Effector memory CD4-positive, alpha-beta T cell (primary cell): ENCODE measurements around the gene ZBBX.

ENCODE experiments used
- DNase-seq, 3 donors: peaks; one replicate each; pipeline ENCODE4 v3.0.0-alpha.2; 2020
- H3K27ac ChIP-seq: 2 replicates; pipeline ENCODE4 v1.7.0; 2013; ENCODE audit warnings: mild to moderate bottlenecking, low read length, moderate library complexity; ENCODE audit not compliant: insufficient read depth, poor library complexity, severe bottlenecking
- H3K27me3 ChIP-seq: replicated peaks from 2 replicates; pipeline ENCODE4 v1.7.0; 2013; ENCODE audit warnings: mild to moderate bottlenecking, low read length; ENCODE audit not compliant: insufficient read depth, control insufficient read depth, poor library complexity, severe bottlenecking
- H3K36me3 ChIP-seq: 2 replicates; pipeline ENCODE4 v1.7.0; 2013; ENCODE audit warnings: mild to moderate bottlenecking, low read length, moderate library complexity; ENCODE audit not compliant: control insufficient read depth, insufficient read depth
- H3K4me1 ChIP-seq: 2 replicates; pipeline ENCODE4 v1.7.0; 2013; ENCODE audit warnings: low read length, mild to moderate bottlenecking; ENCODE audit not compliant: control insufficient read depth, insufficient read depth, poor library complexity, severe bottlenecking
- H3K4me3 ChIP-seq: 2 replicates; pipeline ENCODE4 v1.7.0; 2013; ENCODE audit warnings: low read length, low read depth, mild to moderate bottlenecking; ENCODE audit not compliant: insufficient read depth, poor library complexity, severe bottlenecking
- H3K9me3 ChIP-seq: 2 replicates; pipeline ENCODE4 v1.7.0; 2013; ENCODE audit warnings: mild to moderate bottlenecking, low read length, moderate library complexity; ENCODE audit not compliant: control insufficient read depth

Gene ZBBX

DNA sequence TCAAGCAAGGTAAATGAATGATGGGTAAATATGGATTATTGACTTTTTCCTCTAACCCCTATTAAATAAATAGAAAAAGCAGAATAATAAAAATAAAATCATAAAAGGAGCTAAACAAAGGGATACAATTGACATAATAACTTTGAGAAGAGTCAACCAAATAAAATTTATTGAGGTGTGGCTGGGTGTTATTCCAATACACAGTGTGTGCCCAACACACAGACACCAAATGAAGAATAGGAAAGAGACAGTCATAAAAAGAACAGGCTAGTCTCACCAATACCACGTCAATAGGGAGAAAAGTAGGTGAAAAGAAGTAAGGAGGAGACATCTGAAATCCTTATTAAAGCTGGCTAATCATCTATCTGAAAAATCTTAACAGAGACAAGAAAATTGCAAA is 127.1 kb downstream of the ZBBX start:
- Histone ChIP-seq H3K4me3 (no peak overlapping the region), H3K27ac (no peak overlapping the region), H3K4me1 (no peaks in the 10 kb centered on the region), H3K36me3 (no peaks in the 10 kb centered on the region), H3K27me3 (no peaks in the 10 kb centered on the region), H3K9me3 (no peaks in the 10 kb centered on the region)
- no peak for DNase-seq

- DNase-seq: no peak
- no peaks in the 10 kb centered on the region for H3K27me3 ChIP-seq
- H3K36me3 ChIP-seq: no peaks in the 10 kb centered on the region
- H3K4me1 ChIP-seq: no peaks in the 10 kb centered on the region
- no peak overlapping the region for H3K4me3 ChIP-seq
- no peak overlapping the region for H3K27ac ChIP-seq
- H3K9me3 ChIP-seq: no peaks in the 10 kb centered on the region
These were observed 128.4 kb downstream of the ZBBX start for GRCh38 chr3:167251678-167252077.

DNA sequence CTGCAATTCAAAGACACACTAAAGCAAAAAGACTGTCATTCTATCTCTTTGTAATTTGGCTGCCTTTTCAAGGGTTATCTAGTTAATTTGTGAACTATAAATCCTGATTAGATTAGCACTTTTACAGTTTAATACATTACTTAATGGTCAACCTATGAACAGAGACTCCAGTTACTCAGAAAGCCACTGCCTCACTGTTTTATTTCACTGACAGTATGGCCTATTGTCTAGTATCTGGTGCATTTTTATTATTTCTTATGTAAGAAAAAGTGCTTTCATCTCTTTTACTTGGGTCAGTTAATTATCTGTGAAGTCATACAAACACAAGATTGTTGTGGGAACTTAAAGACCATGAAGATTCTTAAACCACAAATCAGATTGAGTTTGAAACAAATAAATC is 133.8 kb downstream of the ZBBX start:
- Histone ChIP-seq H3K4me3 (no peak overlapping the region), H3K4me1 (no peaks in the 10 kb centered on the region), H3K27ac (no peak overlapping the region), H3K36me3 (no peaks in the 10 kb centered on the region), H3K9me3 (no peaks in the 10 kb centered on the region), H3K27me3 (no peaks in the 10 kb centered on the region)
- DNase-seq: no peak

DNA sequence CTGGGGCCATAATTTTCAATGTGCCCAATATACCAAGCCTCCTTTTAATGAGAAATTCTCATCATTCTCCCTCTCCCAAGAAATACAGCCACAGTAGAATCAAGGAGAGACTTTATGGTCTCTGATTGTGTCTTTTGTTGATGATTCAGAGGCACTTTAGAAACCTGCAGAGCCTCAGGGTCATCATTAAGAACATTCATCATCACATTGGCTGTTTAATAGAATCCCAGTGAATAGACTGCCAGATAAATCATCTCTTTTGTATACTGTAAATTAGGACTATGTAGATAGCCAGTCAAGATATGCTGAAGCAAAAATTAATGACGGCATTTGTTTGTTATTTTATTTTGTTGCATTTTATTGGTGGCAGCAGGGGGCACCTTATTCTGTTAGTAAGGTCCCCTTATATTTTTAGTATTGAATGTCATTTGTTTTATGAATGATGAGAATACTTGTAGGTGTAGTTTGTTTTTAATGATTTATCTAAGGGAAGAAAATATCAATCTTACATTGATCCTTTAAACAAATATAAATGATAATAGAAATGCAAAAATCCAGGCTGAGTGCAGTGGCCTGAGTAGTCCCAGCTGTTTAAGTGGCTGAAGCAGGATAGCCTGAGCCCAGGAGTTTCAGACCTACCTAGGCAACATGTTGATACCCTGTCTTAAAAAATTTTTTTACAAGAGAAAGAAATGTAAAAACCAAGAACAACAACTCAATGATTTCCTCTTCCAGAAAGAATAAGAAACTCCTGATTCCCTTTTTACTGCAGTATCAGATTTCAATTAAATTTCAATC is 138.8 kb downstream of the ZBBX start:
- H3K27me3 ChIP-seq: no peaks in the 10 kb centered on the region
- no peak for DNase-seq
- H3K9me3 ChIP-seq: no peaks in the 10 kb centered on the region
- H3K4me3 ChIP-seq: no peak overlapping the region
- no peaks in the 10 kb centered on the region for H3K36me3 ChIP-seq
- no peak overlapping the region for H3K27ac ChIP-seq
- no peaks in the 10 kb centered on the region for H3K4me1 ChIP-seq

- no peak for DNase-seq
- H3K27ac ChIP-seq: no peak overlapping the region
- H3K4me3 ChIP-seq: no peak overlapping the region
These were observed 152.0 kb downstream of the ZBBX start for GRCh38 chr3:167228135-167228534.

GRCh38 chr3:167225821-167226220 is 154.3 kb downstream of the ZBBX start:
- H3K27me3 ChIP-seq: no peaks in the 10 kb centered on the region
- H3K4me1 ChIP-seq: no peaks in the 10 kb centered on the region
- no peaks in the 10 kb centered on the region for H3K9me3 ChIP-seq
- H3K4me3 ChIP-seq: no peak overlapping the region
- no peak overlapping the region for H3K27ac ChIP-seq
- no peak for DNase-seq
- H3K36me3 ChIP-seq: no peaks in the 10 kb centered on the region

More at GRCh38 chr3:167228135-167228534, 152.0 kb downstream of the ZBBX start:
- no peaks in the 10 kb centered on the region for H3K27me3 ChIP-seq
- H3K4me1 ChIP-seq: no peaks in the 10 kb centered on the region
- H3K36me3 ChIP-seq: no peaks in the 10 kb centered on the region
- H3K9me3 ChIP-seq: no peaks in the 10 kb centered on the region

- Histone ChIP-seq H3K4me1 (no peaks in the 10 kb centered on the region), H3K4me3 (no peak overlapping the region), H3K36me3 (no peaks in the 10 kb centered on the region), H3K27me3 (no peaks in the 10 kb centered on the region), H3K27ac (no peak overlapping the region), H3K9me3 (no peaks in the 10 kb centered on the region)
- no peak for DNase-seq
These were observed 171.1 kb downstream of the ZBBX start for GRCh38 chr3:167209011-167209410.

GRCh38 chr3:167203062-167203461 is 177.0 kb downstream of the ZBBX start:
- H3K27ac ChIP-seq: no peak overlapping the region
- no peaks in the 10 kb centered on the region for H3K27me3 ChIP-seq
- DNase-seq: no peak
- no peak overlapping the region for H3K4me3 ChIP-seq
- H3K9me3 ChIP-seq: no peaks in the 10 kb centered on the region
- no peaks in the 10 kb centered on the region for H3K36me3 ChIP-seq
- no peaks in the 10 kb centered on the region for H3K4me1 ChIP-seq

GRCh38 chr3:167198949-167199600 is 181.0 kb downstream of the ZBBX start:
- H3K4me1 ChIP-seq: no peaks in the 10 kb centered on the region
- no peaks in the 10 kb centered on the region for H3K36me3 ChIP-seq
- no peaks in the 10 kb centered on the region for H3K27me3 ChIP-seq
- no peak for DNase-seq
- no peaks in the 10 kb centered on the region for H3K9me3 ChIP-seq
- H3K27ac ChIP-seq: no peak overlapping the region
- H3K4me3 ChIP-seq: no peak overlapping the region
